Thyroid gland (tissue), 4 donors: Measurements from ENCODE around the gene USP3. TPM values are rescaled to one million over a fixed set of nuclear protein-coding genes. Genes with fewer than 3 reads are reported as not detected.
"Not testable (repeated sequence)": the region's sequence is repeated elsewhere in the genome, so short reads cannot be mapped to it uniquely, and the experiment has no call there.

Experiments used
- DNase-seq, 2 donors: peaks; one replicate each; pipeline ENCODE4 v3.0.0-alpha.2; 2019
- H3K27ac ChIP-seq, 3 donors: fragments of 200-600 bp; sonication (generic); 1 replicate in 2 of 3; 2 replicates in 1 of 3; pipeline ENCODE4 v1.5.1; 2016 to 2019; ENCODE audit warnings: mild to moderate bottlenecking in 1 of 3, moderate library complexity in 1 of 3
- H3K27me3 ChIP-seq: fragments of 200-600 bp; sonication (generic); one replicate; pipeline ENCODE4 v1.5.1; 2019
- H3K36me3 ChIP-seq, 2 donors: fragments of 200-600 bp; sonication (generic); one replicate each; pipeline ENCODE4 v1.5.1; 2016 to 2019
- H3K4me1 ChIP-seq, 2 donors: fragments of 200-600 bp; sonication (generic); one replicate each; pipeline ENCODE4 v1.5.1; 2017 to 2019
- H3K4me3 ChIP-seq, 3 donors: fragments of 200-600 bp; sonication (generic); replicated peaks in 1 of 3; 1 replicate in 2 of 3; 2 replicates in 1 of 3; pipeline ENCODE4 v1.5.1; 2016; ENCODE audit warnings: mild to moderate bottlenecking in 1 of 3
- H3K9me3 ChIP-seq: fragments of 200-600 bp; sonication (generic); one replicate; pipeline ENCODE4 v1.5.1; 2017
- POLR2A ChIP-seq, 2 donors: fragments of 450-650 bp; IDR thresholded peaks; one replicate each; pipeline ENCODE4 v1.6.1; 2017; ENCODE audit warnings: antibody characterized with exemption in 2 of 2, mild to moderate bottlenecking in 2 of 2, moderate library complexity in 1 of 2
- WGBS, 2 donors: methylation state at CpG; one replicate each; pipeline ENCODE4 v1.1.5; 2017; 5-methylcytosine and 5-hydroxymethylcytosine counted together
- intact Hi-C: fragments of 100-400 bp; cut with DNase I; formaldehyde crosslinking; loops from one replicate; pipeline ENCODE4 v1.15.1; 2023
- total RNA-seq, 4 donors: library from RNA; depleted of rRNA; stranded (reverse); fragments of >200 nt; gene quantifications; one replicate each; pipeline ENCODE4 v1.2.3, GENCODE V29; 2016
- TF ChIP-seq, protein P1 (sequence below), 6 experiments: fragments of 200-600 bp in 3 of 6; fragments of 450-650 bp in 3 of 6; sonication (generic) in 3 of 6; IDR thresholded peaks; one replicate each; pipeline ENCODE4 v1.5.1; 2016 to 2019; ENCODE audit warnings: antibody characterized with exemption in 6 of 6, mild to moderate bottlenecking in 2 of 6, inconsistent platforms in 1 of 6, moderate library complexity in 1 of 6

USP3 gene
- total RNA-seq, 4 donors from 2014 or later = 42.9 to 82.2 (median 53.7) TPM

DNA sequence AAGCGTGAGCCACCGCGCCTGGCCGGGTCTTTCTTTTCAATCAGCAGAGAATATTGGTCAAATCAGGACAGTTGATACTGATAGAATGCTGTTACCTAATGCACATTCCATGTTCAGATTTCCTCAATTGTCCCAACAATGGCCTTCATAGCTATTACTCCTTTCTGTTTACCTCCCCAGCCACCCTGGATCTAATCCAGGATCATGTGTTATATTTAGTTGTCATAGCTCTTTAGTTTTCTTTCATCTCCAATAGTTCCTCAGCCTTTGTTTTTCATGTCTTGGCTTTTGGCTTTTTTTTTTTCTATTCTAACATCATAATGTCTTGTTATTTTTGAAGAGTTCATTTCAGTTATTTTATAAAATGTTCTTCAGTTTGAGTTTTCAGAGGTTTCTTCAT lies 14.6 kb downstream of the USP3 start:
- intact Hi-C loops = no loop called here
- peaks cover 32 to 79% of the 10 kb centered on the region in 2 donors for H3K4me1 ChIP-seq
- no peak for DNase-seq
- no peak overlapping the region for H3K4me3 ChIP-seq
- no peaks in the 10 kb centered on the region for H3K36me3 ChIP-seq
- TF ChIP-seq, protein P1, sequence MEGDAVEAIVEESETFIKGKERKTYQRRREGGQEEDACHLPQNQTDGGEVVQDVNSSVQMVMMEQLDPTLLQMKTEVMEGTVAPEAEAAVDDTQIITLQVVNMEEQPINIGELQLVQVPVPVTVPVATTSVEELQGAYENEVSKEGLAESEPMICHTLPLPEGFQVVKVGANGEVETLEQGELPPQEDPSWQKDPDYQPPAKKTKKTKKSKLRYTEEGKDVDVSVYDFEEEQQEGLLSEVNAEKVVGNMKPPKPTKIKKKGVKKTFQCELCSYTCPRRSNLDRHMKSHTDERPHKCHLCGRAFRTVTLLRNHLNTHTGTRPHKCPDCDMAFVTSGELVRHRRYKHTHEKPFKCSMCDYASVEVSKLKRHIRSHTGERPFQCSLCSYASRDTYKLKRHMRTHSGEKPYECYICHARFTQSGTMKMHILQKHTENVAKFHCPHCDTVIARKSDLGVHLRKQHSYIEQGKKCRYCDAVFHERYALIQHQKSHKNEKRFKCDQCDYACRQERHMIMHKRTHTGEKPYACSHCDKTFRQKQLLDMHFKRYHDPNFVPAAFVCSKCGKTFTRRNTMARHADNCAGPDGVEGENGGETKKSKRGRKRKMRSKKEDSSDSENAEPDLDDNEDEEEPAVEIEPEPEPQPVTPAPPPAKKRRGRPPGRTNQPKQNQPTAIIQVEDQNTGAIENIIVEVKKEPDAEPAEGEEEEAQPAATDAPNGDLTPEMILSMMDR (IDR thresholded peaks at IDR 0.05) = no peak
- no peak for TF ChIP-seq POLR2A (IDR thresholded peaks at IDR 0.05)
- 95 to 96% methylated on average over 4 of the region's 4 CpGs for WGBS, 2 donors
- H3K27me3 ChIP-seq = no peaks in the 10 kb centered on the region
- H3K27ac ChIP-seq = no peak overlapping the region
- no peaks in the 10 kb centered on the region for H3K9me3 ChIP-seq

DNA sequence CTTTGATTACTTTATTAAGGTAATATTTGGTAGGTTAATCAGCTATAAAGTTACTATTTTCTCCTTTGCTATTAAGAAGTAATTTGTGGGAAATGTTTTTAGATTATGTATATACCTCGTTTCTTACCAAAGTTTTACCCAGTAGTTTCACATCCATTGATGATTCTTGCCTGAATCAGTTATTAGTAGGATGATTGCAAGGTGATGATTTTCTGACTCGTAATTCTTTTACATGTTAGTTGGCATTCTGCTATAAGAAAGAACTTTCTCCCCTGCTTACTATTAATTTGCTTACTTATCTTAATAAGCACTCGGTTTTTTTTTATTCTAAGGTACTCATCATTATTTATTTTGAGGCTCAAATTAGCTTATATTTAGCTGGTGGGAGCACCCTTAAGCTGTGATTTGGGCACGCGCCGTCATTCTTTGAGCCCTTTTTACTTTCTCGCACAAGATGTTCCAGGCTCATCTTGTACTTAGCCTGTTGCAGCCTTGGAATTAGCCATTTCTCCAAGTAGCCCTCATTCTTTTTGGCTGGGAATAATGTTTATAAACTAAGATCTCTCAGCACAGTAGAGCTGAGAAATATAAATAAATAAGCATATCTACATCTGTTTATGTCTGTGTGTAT lies 15.3 kb downstream of the USP3 start:
- Histone ChIP-seq H3K27ac (no peak overlapping the region), H3K4me1 (peaks cover 32 to 80% of the 10 kb centered on the region in 2 donors), H3K9me3 (no peaks in the 10 kb centered on the region), H3K4me3 (no peak overlapping the region), H3K36me3 (no peaks in the 10 kb centered on the region), H3K27me3 (no peaks in the 10 kb centered on the region)
- 94 to 96% methylated on average over 7 of the region's 7 CpGs for WGBS, 2 donors
- intact Hi-C loops = no loop called here
- no peak for TF ChIP-seq POLR2A (IDR thresholded peaks at IDR 0.05)
- TF ChIP-seq, protein P1 (IDR thresholded peaks at IDR 0.05) = no peak
- no peak for DNase-seq

DNA sequence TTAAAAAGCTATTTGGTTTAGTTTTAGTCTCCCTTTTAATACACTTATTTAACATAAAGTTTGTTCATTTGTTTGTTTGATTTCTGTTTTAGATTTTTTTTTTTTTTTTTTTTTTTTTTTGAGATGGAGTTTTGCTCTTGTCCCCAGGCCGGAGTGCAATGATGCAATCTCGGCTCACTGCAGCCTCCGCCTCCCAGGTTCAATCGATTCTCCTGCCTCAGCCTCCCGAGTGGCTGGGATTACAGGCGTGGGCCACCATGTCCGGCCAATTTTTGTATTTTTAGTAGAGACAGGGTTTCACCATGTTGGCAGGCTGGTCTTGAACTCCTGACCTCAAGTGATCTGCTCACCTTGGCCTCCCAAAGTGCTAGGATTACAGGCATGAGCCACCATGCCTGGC lies 16.1 kb downstream of the USP3 start:
- 92 to 96% methylated on average over 7 of the region's 7 CpGs for WGBS, 2 donors
- H3K4me3 ChIP-seq, H3K36me3 ChIP-seq, H3K9me3 ChIP-seq, intact Hi-C loops, H3K27me3 ChIP-seq, H3K27ac ChIP-seq, DNase-seq: not testable (repeated sequence)
- peaks cover 32 to 73% of the 10 kb centered on the region in 2 donors for H3K4me1 ChIP-seq

DNA sequence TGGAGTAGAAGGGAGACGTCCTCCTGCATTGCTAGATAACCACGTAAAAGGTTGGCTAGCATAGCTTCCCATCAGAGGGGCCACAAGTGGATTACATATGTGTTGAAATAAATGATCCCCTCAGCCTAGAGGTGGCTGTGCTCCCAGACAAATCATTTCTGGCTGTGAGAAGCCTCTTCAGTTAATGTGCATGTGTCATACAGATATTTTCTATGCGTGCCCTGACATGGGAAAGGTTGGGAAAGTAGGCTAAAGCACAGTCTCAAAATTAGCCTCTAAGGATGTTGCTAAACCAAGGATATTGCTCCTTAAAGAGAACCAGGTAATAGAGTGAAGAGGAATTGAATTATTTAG lies 17.8 kb downstream of the USP3 start:
- intact Hi-C loops = no loop called here
- H3K27ac ChIP-seq = peak overlapping the region in 1 of 3 donors; percentile 3
- H3K4me1 ChIP-seq = peaks cover 34 to 67% of the 10 kb centered on the region in 2 donors
- TF ChIP-seq POLR2A (IDR thresholded peaks at IDR 0.05) = no peak
- TF ChIP-seq, protein P1 (IDR thresholded peaks at IDR 0.05) = no peak
- no peak overlapping the region for H3K4me3 ChIP-seq
- 57 to 68% methylated on average over 3 of the region's 3 CpGs for WGBS, 2 donors
- no peaks in the 10 kb centered on the region for H3K9me3 ChIP-seq
- no peaks in the 10 kb centered on the region for H3K27me3 ChIP-seq
- DNase-seq = no peak
- H3K36me3 ChIP-seq = no peaks in the 10 kb centered on the region

DNA sequence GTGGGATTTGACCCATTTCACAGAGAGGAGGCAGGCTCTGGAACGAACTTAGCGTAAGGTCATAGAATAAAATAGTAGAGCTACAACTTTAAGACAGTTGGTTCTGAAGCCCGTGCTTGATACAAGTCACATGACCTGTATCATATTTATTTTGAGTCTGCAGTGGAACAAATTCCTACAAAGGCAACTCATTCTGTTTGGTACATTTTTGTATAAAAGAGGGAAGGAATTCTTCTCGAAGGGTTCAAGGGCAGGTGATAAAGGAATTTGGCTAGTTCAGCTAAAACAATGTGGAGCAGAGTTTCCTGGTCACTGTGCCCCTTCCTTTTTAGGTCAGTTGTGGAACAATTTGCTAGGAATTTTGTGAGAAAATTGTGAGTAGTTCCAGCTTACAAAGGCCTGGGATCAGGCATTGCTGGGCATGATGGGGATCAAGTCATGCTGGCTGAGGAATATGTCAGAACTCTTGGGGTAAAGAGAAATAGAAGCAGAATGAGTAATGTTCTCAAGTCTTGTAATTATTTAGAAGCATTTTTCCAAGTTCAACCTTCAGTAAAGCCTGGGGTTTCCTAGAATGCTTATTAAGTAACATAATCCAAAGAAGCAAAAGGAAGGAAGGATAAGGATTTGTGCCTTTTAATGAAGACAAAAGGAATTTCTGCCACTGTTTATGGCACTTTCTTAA lies 19.1 kb downstream of the USP3 start:
- H3K27ac ChIP-seq = peak overlapping the region in 2 of 3 donors; percentile 0 to 2
- TF ChIP-seq, protein P1 (IDR thresholded peaks at IDR 0.05) = peak in 1 of 6 experiments; percentile 11
- no peak for TF ChIP-seq POLR2A (IDR thresholded peaks at IDR 0.05)
- peaks cover 28 to 64% of the 10 kb centered on the region in 2 donors for H3K4me1 ChIP-seq
- H3K4me3 ChIP-seq = no peak overlapping the region
- H3K9me3 ChIP-seq = no peaks in the 10 kb centered on the region
- WGBS, 2 donors = 44 to 52% methylated on average over 4 of the region's 4 CpGs
- H3K27me3 ChIP-seq = no peaks in the 10 kb centered on the region
- no peaks in the 10 kb centered on the region for H3K36me3 ChIP-seq
- DNase-seq = no peak
- intact Hi-C loops = no loop called here
